ENCODE results near the gene TACC2. TPM values are rescaled to one million over a fixed set of nuclear protein-coding genes. Genes with fewer than 3 reads are reported as not detected.

TACC2 gene
- total RNA-seq, 2 donors from 2014 or later: 247 to 286 TPM

GRCh38 chr10:122277526-122278136 is 288.7 kb downstream of the TACC2 start:
- H3K9me3 ChIP-seq: no peaks in the 10 kb centered on the region
- no peak overlapping the region for H3K27ac ChIP-seq
- no peaks in the 10 kb centered on the region for H3K36me3 ChIP-seq
- no peak for DNase-seq (ENCODE audit: low spot score)
- no peak for TF ChIP-seq CTCF (IDR thresholded peaks at IDR 0.05)
- H3K4me3 ChIP-seq: no peak overlapping the region
- peaks cover 0 to 1% of the 10 kb centered on the region in 2 donors for H3K4me1 ChIP-seq
- no peaks in the 10 kb centered on the region for H3K27me3 ChIP-seq

- no peak overlapping the region for H3K27ac ChIP-seq
- peak; percentile 34 to 59 for TF ChIP-seq CTCF (IDR thresholded peaks at IDR 0.05)
- peaks cover 0 to 4% of the 10 kb centered on the region in 2 donors for H3K4me1 ChIP-seq
- no peak for DNase-seq (ENCODE audit: low spot score)
- no peaks in the 10 kb centered on the region for H3K27me3 ChIP-seq
- H3K36me3 ChIP-seq: no peaks in the 10 kb centered on the region
- H3K9me3 ChIP-seq: no peaks in the 10 kb centered on the region
- no peak overlapping the region for H3K4me3 ChIP-seq
These were observed 290.8 kb downstream of the TACC2 start for GRCh38 chr10:122279725-122280141.

- Histone ChIP-seq H3K27ac (no peak overlapping the region), H3K4me3 (no peak overlapping the region), H3K36me3 (no peaks in the 10 kb centered on the region), H3K27me3 (no peaks in the 10 kb centered on the region), H3K4me1 (peaks cover 0 to 4% of the 10 kb centered on the region in 2 donors), H3K9me3 (no peaks in the 10 kb centered on the region)
- TF ChIP-seq CTCF (IDR thresholded peaks at IDR 0.05): no peak
- no peak for DNase-seq (ENCODE audit: low spot score)
These were observed 291.2 kb downstream of the TACC2 start for GRCh38 chr10:122280156-122280555.

GRCh38 chr10:122281018-122281626 is 292.2 kb downstream of the TACC2 start:
- H3K36me3 ChIP-seq: no peaks in the 10 kb centered on the region
- peaks cover 0 to 4% of the 10 kb centered on the region in 2 donors for H3K4me1 ChIP-seq
- no peak for DNase-seq (ENCODE audit: low spot score)
- no peaks in the 10 kb centered on the region for H3K27me3 ChIP-seq
- no peaks in the 10 kb centered on the region for H3K9me3 ChIP-seq
- no peak overlapping the region for H3K4me3 ChIP-seq
- TF ChIP-seq CTCF (IDR thresholded peaks at IDR 0.05): no peak
- H3K27ac ChIP-seq: no peak overlapping the region

- no peak overlapping the region for H3K4me3 ChIP-seq
- H3K27me3 ChIP-seq: no peaks in the 10 kb centered on the region
- no peaks in the 10 kb centered on the region for H3K9me3 ChIP-seq
- no peak overlapping the region for H3K27ac ChIP-seq
- TF ChIP-seq CTCF (IDR thresholded peaks at IDR 0.05): no peak
- H3K36me3 ChIP-seq: no peaks in the 10 kb centered on the region
- no peak for DNase-seq (ENCODE audit: low spot score)
- H3K4me1 ChIP-seq: peaks cover 0 to 4% of the 10 kb centered on the region in 2 donors
These were observed 292.8 kb downstream of the TACC2 start for GRCh38 chr10:122281751-122282150.
